Measurements from ENCODE around the gene FKBP10. TPM values are rescaled to one million over a fixed set of nuclear protein-coding genes. Genes with fewer than 3 reads are reported as not detected.
A peak's percentile ranks its signal among the peaks of the same experiment; 100 is the strongest.

The FKBP10 gene
- total and polyA plus RNA-seq, 9 of the 15 experiments (the other 6 are each of a cell fraction or from before 2014, with no cell fraction given) = 0.03 to 3.0 (median 1.4) TPM; not detected in 1

DNA sequence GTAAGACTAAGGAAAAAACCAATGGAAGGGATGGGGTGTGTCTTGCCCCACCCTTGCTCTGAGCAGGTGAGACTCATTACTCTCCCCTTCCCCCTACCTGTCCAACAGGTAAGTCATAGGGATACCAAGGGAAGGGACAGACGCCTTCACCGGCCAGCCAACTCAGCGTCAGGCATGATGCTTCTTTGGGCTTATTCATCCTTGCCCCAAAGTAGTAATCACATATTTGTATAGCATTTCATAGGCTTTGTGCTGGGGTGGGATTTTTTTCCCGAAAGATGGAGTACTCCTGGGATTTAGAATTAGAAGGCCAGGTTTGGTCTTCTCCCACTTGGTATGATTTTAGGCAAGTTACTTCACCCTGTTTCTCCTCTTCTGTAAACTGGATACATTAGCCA, 25.8 kb upstream of the FKBP10 start:
- H3K79me2 ChIP-seq (ENCODE audit: control insufficient read depth, insufficient read depth, low read length) = peaks cover 42% of the 10 kb centered on the region
- ChIA-PET POLR2A (interaction anchor here (0.7 to 3.7 kb wide), 16 partner anchors 8 to 172 kb away, joined by 3 to 30 read pairs (median 6); partner anchors contain the start of genes ODAD4 and P3H4), CTCF (ENCODE audit: low intra/inter-chr PET ratio) (no interaction called here)
- H2AFZ ChIP-seq (ENCODE audit: low read depth, low read length) = peak overlapping the region; percentile 59
- no peak overlapping the region for H3K9ac ChIP-seq (ENCODE audit: insufficient read depth in 1 of 2, low read depth in 2 of 2, low read length in 2 of 2)
- no peak for FAIRE-seq
- peaks cover 6% of the 10 kb centered on the region for H3K9me1 ChIP-seq (ENCODE audit: control insufficient read depth, insufficient read depth, low read length)
- peaks cover 9% of the 10 kb centered on the region; the same call in 1 of the 3 replicates for H3K36me3 ChIP-seq (ENCODE audit: control insufficient read depth, insufficient read depth, low read length)
- in situ Hi-C loops (cut with MboI) = no loop called here
- peaks cover 6% of the 10 kb centered on the region for H4K20me1 ChIP-seq (replicated peaks; ENCODE audit: control insufficient read depth, insufficient read depth, low read length)
- H3K4me2 ChIP-seq (ENCODE audit: insufficient read depth, low read length) = peak overlapping the region; percentile 81
- no peak for ATAC-seq
- H3K27ac ChIP-seq (ENCODE audit: extremely low read depth, low read depth, low read length) = no peak overlapping the region
- intact Hi-C loops (cut with micrococcal nuclease) = loop anchor here (2.0 kb wide), 1 partner anchor 78 kb away; the partner anchor contains the start of gene KLHL11
- H3K9me3 ChIP-seq (replicated peaks; ENCODE audit: control insufficient read depth, insufficient read depth, low read depth, low read length) = no peaks in the 10 kb centered on the region
- H3K4me1 ChIP-seq (replicated peaks in 1 of 2; ENCODE audit: control insufficient read depth in 2 of 2, insufficient read depth in 2 of 2, low read length in 2 of 2) = peaks cover 30 to 45% of the 10 kb centered on the region in 2 experiments
- DNase-seq (ENCODE audit: extremely low read depth in 1 of 4, low spot score in 3 of 4) = no peak
- no peak overlapping the region for H3K4me3 ChIP-seq
- WGBS (ENCODE audit: insufficient coverage, low coverage, missing lambda C conversion rate) = 9% methylated on average over 4 of the region's 4 CpGs
- H3K27me3 ChIP-seq (ENCODE audit: control insufficient read depth in 2 of 2, insufficient read depth in 2 of 2, low read length in 2 of 2) = no peaks in the 10 kb centered on the region
- BruUV-seq (replicated peaks) = no TSS peak
- no peak for TF ChIP-seq ZNF133 (CRISPR knock-in tag; IDR thresholded peaks at IDR 0.05)
- no peak for TF ChIP-seq RFX1 (IDR thresholded peaks at IDR 0.05)
- TF ChIP-seq, protein P1, sequence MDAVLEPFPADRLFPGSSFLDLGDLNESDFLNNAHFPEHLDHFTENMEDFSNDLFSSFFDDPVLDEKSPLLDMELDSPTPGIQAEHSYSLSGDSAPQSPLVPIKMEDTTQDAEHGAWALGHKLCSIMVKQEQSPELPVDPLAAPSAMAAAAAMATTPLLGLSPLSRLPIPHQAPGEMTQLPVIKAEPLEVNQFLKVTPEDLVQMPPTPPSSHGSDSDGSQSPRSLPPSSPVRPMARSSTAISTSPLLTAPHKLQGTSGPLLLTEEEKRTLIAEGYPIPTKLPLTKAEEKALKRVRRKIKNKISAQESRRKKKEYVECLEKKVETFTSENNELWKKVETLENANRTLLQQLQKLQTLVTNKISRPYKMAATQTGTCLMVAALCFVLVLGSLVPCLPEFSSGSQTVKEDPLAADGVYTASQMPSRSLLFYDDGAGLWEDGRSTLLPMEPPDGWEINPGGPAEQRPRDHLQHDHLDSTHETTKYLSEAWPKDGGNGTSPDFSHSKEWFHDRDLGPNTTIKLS (IDR thresholded peaks at IDR 0.05; ENCODE audit: borderline replicate concordance, low read depth) = no peak
- TF ChIP-seq CCNT2 (IDR thresholded peaks at IDR 0.05; ENCODE audit: borderline replicate concordance, extremely low read depth, insufficient read length, low read depth, low read length) = no peak
- no peak for TF ChIP-seq SRSF9 (IDR thresholded peaks at IDR 0.05; ENCODE audit: borderline replicate concordance, low read depth, low read length)
- no peak for TF ChIP-seq ZKSCAN3 (CRISPR knock-in tag; IDR thresholded peaks at IDR 0.05)
- no peak for TF ChIP-seq CSDE1 (IDR thresholded peaks at IDR 0.05)
- no peak for TF ChIP-seq RAD21 (CRISPR knock-in tag; conservative IDR thresholded peaks at IDR 0.05 in 1 of 2, IDR thresholded peaks at IDR 0.05 in 1 of 2)
- no peak for TF ChIP-seq TEAD2 (tag; IDR thresholded peaks at IDR 0.05)
- TF ChIP-seq, protein P2, sequence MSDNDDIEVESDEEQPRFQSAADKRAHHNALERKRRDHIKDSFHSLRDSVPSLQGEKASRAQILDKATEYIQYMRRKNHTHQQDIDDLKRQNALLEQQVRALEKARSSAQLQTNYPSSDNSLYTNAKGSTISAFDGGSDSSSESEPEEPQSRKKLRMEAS (CRISPR knock-in tag; IDR thresholded peaks at IDR 0.05) = no peak
- TF ChIP-seq, protein P3, sequence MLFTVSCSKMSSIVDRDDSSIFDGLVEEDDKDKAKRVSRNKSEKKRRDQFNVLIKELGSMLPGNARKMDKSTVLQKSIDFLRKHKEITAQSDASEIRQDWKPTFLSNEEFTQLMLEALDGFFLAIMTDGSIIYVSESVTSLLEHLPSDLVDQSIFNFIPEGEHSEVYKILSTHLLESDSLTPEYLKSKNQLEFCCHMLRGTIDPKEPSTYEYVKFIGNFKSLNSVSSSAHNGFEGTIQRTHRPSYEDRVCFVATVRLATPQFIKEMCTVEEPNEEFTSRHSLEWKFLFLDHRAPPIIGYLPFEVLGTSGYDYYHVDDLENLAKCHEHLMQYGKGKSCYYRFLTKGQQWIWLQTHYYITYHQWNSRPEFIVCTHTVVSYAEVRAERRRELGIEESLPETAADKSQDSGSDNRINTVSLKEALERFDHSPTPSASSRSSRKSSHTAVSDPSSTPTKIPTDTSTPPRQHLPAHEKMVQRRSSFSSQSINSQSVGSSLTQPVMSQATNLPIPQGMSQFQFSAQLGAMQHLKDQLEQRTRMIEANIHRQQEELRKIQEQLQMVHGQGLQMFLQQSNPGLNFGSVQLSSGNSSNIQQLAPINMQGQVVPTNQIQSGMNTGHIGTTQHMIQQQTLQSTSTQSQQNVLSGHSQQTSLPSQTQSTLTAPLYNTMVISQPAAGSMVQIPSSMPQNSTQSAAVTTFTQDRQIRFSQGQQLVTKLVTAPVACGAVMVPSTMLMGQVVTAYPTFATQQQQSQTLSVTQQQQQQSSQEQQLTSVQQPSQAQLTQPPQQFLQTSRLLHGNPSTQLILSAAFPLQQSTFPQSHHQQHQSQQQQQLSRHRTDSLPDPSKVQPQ (CRISPR knock-in tag; IDR thresholded peaks at IDR 0.05; ENCODE audit: borderline replicate concordance) = no peak
- TF ChIP-seq ZNF224 (CRISPR knock-in tag; IDR thresholded peaks at IDR 0.05) = no peak
- no peak for TF ChIP-seq HLTF (IDR thresholded peaks at IDR 0.05)
- TF ChIP-seq ZEB2 (IDR thresholded peaks at IDR 0.05) = peak; percentile 92
- no peak for TF ChIP-seq FOXJ3 (CRISPR knock-in tag; IDR thresholded peaks at IDR 0.05)
- TF ChIP-seq, protein P4, sequence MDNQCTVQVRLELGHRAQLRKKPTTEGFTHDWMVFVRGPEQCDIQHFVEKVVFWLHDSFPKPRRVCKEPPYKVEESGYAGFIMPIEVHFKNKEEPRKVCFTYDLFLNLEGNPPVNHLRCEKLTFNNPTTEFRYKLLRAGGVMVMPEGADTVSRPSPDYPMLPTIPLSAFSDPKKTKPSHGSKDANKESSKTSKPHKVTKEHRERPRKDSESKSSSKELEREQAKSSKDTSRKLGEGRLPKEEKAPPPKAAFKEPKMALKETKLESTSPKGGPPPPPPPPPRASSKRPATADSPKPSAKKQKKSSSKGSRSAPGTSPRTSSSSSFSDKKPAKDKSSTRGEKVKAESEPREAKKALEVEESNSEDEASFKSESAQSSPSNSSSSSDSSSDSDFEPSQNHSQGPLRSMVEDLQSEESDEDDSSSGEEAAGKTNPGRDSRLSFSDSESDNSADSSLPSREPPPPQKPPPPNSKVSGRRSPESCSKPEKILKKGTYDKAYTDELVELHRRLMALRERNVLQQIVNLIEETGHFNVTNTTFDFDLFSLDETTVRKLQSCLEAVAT (IDR thresholded peaks at IDR 0.05) = no peak
- no peak for TF ChIP-seq OTX1 (CRISPR knock-in tag; IDR thresholded peaks at IDR 0.05)
- TF ChIP-seq, protein P5, sequence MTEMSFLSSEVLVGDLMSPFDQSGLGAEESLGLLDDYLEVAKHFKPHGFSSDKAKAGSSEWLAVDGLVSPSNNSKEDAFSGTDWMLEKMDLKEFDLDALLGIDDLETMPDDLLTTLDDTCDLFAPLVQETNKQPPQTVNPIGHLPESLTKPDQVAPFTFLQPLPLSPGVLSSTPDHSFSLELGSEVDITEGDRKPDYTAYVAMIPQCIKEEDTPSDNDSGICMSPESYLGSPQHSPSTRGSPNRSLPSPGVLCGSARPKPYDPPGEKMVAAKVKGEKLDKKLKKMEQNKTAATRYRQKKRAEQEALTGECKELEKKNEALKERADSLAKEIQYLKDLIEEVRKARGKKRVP (CRISPR knock-in tag; IDR thresholded peaks at IDR 0.05) = no peak

All from K562 (cell line).